Peyer's patch (tissue), 4 donors: ENCODE results near the gene PIEZO1. TPM values are rescaled to one million over a fixed set of nuclear protein-coding genes. Genes with fewer than 3 reads are reported as not detected.
A peak's percentile ranks its signal among the peaks of the same experiment; 100 is the strongest.

ENCODE experiments used
- DNase-seq, 3 donors: peaks; one replicate each; pipeline ENCODE4 v3.0.0-alpha.2; 2017 to 2019
- H3K27ac ChIP-seq, 4 donors: fragments of 200-600 bp; sonication (generic); one replicate each; pipeline ENCODE4 v1.5.1; 2016 to 2019
- H3K27me3 ChIP-seq, 2 donors: fragments of 200-600 bp; sonication (generic); one replicate each; pipeline ENCODE4 v1.5.1; 2019
- H3K36me3 ChIP-seq, 3 donors: fragments of 200-600 bp; sonication (generic); one replicate each; pipeline ENCODE4 v1.5.1; 2016 to 2019
- H3K4me1 ChIP-seq, 4 donors: fragments of 200-600 bp; sonication (generic); one replicate each; pipeline ENCODE4 v1.5.1; 2016 to 2019
- H3K4me3 ChIP-seq, 4 donors: fragments of 200-600 bp; sonication (generic); 1 replicate in 3 of 4; 2 replicates in 1 of 4; pipeline ENCODE4 v1.5.1; 2016 to 2019; ENCODE audit warnings: mild to moderate bottlenecking in 1 of 4
- H3K9me3 ChIP-seq, 4 donors: fragments of 200-600 bp; sonication (generic); one replicate each; pipeline ENCODE4 v1.5.1; 2016 to 2019; ENCODE audit warnings: mild to moderate bottlenecking in 1 of 4
- POLR2A ChIP-seq, 2 donors: fragments of 450-650 bp; IDR thresholded peaks; one replicate each; pipeline ENCODE4 v1.5.1; 2017; ENCODE audit warnings: antibody characterized with exemption in 2 of 2, mild to moderate bottlenecking in 2 of 2, moderate library complexity in 2 of 2
- total RNA-seq, 4 donors: library from RNA; depleted of rRNA; stranded (reverse); fragments of >200 nt; gene quantifications; one replicate each; pipeline ENCODE4 v1.1.0, GENCODE V29; 2016
- TF ChIP-seq, protein P1 (sequence below), 6 experiments: fragments of 450-650 bp in 4 of 6; fragments of 200-600 bp in 2 of 6; sonication (generic) in 1 of 6; IDR thresholded peaks; one replicate each; pipeline ENCODE4 v1.5.1; 2017 to 2019; ENCODE audit warnings: antibody characterized with exemption in 6 of 6, mild to moderate bottlenecking in 3 of 6, moderate library complexity in 1 of 6

Gene PIEZO1
- total RNA-seq, 4 donors from 2014 or later = 76.9 to 218 (median 183) TPM

DNA sequence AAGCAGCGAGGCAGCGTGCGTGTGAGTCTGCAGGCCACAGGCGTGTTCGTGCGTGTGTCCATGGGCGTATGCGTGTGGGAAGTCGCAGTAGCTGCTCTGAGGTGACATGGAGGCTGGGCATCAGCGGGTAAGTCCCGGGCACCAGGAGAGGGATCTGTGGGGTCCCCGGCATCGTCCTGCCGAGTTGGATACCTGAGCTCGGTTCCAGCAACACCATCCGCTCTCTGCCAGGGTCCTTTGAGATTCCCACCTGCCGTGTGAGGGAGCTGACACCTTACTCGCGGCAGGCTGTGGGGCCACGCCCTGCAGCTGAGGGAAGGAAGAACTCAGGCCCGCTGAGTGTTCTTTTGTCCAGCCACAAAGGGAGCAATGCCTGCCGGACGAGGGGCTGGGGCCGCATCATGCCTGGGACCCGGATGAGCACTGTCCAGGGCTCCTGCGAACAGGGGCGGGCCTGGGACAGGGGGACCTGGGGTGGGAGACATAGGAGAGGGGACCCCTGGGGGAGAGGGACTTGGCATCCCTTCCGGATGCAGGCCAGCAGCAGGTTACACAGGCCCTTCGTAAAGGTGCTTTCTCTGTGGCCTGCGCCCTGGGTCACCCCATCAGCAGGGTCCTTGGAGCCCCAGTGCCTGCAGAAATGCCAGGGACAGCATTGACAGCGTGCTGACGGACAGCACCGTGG, 93.7 kb downstream of the PIEZO1 start:
- Histone ChIP-seq H3K4me1 (peaks cover 0 to 33% (median 27%) of the 10 kb centered on the region in 4 donors), H3K9me3 (no peaks in the 10 kb centered on the region), H3K27me3 (no peaks in the 10 kb centered on the region), H3K27ac (peak overlapping the region in 1 of 4 donors; percentile 67), H3K36me3 (no peaks in the 10 kb centered on the region), H3K4me3 (no peak overlapping the region)
- TF ChIP-seq, protein P1, sequence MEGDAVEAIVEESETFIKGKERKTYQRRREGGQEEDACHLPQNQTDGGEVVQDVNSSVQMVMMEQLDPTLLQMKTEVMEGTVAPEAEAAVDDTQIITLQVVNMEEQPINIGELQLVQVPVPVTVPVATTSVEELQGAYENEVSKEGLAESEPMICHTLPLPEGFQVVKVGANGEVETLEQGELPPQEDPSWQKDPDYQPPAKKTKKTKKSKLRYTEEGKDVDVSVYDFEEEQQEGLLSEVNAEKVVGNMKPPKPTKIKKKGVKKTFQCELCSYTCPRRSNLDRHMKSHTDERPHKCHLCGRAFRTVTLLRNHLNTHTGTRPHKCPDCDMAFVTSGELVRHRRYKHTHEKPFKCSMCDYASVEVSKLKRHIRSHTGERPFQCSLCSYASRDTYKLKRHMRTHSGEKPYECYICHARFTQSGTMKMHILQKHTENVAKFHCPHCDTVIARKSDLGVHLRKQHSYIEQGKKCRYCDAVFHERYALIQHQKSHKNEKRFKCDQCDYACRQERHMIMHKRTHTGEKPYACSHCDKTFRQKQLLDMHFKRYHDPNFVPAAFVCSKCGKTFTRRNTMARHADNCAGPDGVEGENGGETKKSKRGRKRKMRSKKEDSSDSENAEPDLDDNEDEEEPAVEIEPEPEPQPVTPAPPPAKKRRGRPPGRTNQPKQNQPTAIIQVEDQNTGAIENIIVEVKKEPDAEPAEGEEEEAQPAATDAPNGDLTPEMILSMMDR (IDR thresholded peaks at IDR 0.05) = no peak
- TF ChIP-seq POLR2A (IDR thresholded peaks at IDR 0.05) = no peak
- no peak for DNase-seq

DNA sequence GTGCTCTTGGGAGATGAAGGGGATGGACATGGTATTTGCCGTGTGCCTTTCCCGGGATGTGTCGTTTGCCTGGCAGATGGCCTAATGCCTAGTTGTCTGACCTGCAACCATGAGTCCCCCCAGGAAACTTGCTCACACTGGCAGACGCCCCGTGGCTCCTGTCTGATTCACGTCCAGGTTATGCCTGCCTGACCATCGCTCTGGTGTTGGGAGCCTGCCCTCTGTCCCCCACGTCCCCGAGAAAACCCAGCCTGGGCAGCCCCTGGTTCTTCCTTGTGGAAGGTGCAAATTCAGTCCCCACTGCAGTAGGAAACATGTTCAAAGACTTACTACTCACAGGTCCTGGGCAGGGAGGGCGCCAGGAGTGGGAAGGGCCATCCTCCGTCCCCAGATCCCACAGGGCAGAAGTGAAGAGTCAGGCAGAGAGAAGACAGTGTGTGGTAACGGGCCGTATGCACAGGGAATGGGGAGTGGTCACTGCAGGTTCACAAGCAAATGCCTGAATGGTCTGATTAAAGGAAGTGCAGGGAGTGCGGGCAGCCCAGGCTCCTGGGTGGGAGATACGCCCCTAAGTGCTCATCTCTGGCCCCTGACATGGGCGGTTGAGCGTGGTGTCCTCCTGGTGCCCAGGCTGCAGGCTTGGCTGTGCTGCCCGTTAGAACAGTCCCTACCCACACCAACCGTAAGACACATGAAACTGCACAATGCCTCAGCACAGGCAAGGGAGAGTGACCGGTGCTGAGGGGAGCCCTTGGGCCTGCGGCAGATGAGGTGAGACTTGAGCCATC, 94.5 kb downstream of the PIEZO1 start:
- no peaks in the 10 kb centered on the region for H3K36me3 ChIP-seq

DNA sequence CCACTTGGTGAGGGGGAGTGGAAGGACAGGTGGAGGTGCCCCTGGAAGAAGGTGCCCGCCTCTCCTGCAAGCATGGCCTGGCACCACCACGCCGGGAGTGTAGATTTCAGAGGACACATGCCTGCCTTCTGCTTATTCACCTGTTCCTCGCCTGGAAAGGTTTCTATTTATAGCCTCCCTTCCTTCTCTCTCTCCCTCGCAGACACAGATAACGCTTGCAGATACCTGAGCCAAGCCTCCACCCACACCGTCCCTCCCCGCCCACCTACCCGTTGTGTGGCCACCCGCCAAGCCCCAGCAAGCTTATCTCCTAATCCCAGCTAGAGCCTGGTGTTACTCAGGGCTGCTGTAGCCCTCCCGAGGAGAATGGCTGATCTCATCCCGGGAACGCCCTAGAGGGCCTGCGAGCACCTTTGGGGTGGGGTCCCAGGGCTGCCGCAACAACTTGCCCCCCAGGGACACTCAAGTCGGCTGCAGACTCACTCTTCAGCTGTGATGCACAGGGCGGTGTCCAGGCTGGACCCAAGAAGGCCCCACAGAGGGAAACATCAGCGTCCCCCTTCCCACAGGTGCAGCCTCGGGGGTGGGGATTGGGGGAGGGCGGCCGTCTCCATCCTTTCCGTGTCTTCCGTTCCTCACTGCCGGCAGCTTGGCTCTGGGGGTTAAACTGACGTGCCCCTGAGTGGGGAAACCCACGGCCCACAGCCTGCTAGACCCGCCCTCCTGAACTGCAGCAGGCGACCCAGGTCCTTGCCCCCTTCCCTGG, 96.8 kb downstream of the PIEZO1 start:
- Histone ChIP-seq H3K9me3 (no peaks in the 10 kb centered on the region), H3K27me3 (peaks cover 0 to 9% of the 10 kb centered on the region in 2 donors), H3K36me3 (no peaks in the 10 kb centered on the region), H3K4me1 (peaks cover 0 to 44% (median 29%) of the 10 kb centered on the region in 4 donors), H3K27ac (no peak overlapping the region), H3K4me3 (no peak overlapping the region)
- DNase-seq = peak in 1 of 3 donors; percentile 70
- TF ChIP-seq, protein P1 (IDR thresholded peaks at IDR 0.05) = no peak
- TF ChIP-seq POLR2A (IDR thresholded peaks at IDR 0.05) = no peak

More for the DNA sequence above, 94.5 kb downstream of the PIEZO1 start:
- H3K4me3 ChIP-seq = no peak overlapping the region
- peaks cover 0 to 4% of the 10 kb centered on the region in 2 donors for H3K27me3 ChIP-seq
- peak overlapping the region in 1 of 4 donors; percentile 67 for H3K27ac ChIP-seq
- no peak for DNase-seq
- H3K9me3 ChIP-seq = no peaks in the 10 kb centered on the region
- TF ChIP-seq, protein P1 (IDR thresholded peaks at IDR 0.05) = no peak
- no peak for TF ChIP-seq POLR2A (IDR thresholded peaks at IDR 0.05)
- H3K4me1 ChIP-seq = peaks cover 0 to 35% (median 28%) of the 10 kb centered on the region in 4 donors

DNA sequence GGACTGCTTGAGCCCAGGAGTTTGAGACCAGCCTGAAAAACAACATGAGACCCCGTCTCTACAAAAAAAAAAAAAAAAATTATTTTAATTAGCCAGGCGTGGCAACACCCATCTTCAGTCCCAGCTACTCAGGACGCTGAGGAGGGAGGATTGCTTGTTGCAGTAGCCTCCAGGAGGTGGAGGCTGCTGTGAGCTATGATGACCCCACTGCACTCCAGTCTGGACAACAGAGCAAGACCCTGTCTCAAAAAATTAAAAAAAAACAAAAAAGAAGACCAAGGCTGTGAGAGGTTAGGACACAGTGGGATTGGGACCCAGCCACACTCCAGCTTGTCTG, 97.4 kb downstream of the PIEZO1 start:
- no peaks in the 10 kb centered on the region for H3K9me3 ChIP-seq
- H3K36me3 ChIP-seq = no peaks in the 10 kb centered on the region
- TF ChIP-seq, protein P1 (IDR thresholded peaks at IDR 0.05) = no peak
- no peak for TF ChIP-seq POLR2A (IDR thresholded peaks at IDR 0.05)
- DNase-seq = no peak
- peaks cover 0 to 44% (median 24%) of the 10 kb centered on the region in 4 donors for H3K4me1 ChIP-seq
- H3K27me3 ChIP-seq = peaks cover 0 to 9% of the 10 kb centered on the region in 2 donors
- H3K4me3 ChIP-seq = no peak overlapping the region
- H3K27ac ChIP-seq = no peak overlapping the region

DNA sequence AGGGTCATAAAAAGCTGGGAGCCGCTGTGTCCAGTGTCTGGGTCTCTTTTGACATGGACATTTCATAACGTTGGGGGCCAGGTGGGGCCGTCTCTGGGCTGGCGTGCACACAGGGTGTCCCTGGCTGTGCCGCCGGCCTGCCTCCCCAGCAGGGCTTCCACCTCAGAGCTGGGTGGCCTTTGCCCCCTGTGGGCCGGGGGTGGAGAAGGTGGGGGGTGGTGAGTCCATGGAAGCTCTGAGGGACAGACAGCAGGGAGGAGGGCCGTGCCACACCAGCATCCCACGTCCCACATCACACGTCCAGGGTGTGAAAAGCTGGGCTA, 97.8 kb downstream of the PIEZO1 start:
- no peaks in the 10 kb centered on the region for H3K36me3 ChIP-seq
- H3K27me3 ChIP-seq = peaks cover 0 to 9% of the 10 kb centered on the region in 2 donors
- peak overlapping the region in 1 of 4 donors; percentile 89 for H3K27ac ChIP-seq
- no peak overlapping the region for H3K4me3 ChIP-seq
- no peak for DNase-seq
- no peaks in the 10 kb centered on the region for H3K9me3 ChIP-seq
- H3K4me1 ChIP-seq = peaks cover 0 to 44% (median 23%) of the 10 kb centered on the region in 4 donors
- no peak for TF ChIP-seq POLR2A (IDR thresholded peaks at IDR 0.05)
- TF ChIP-seq, protein P1 (IDR thresholded peaks at IDR 0.05) = no peak
